Activated CD4-positive, alpha-beta T cell treated with anti-CD3 and anti-CD28 coated beads for 48 hours (primary cell): Measurements from ENCODE around the gene INTS7.
A peak's percentile ranks its signal among the peaks of the same experiment; 100 is the strongest.

ENCODE experiments used
- DNase-seq: peaks from one replicate; pipeline ENCODE4 v3.0.0-alpha.2; 2020

Gene INTS7

GRCh38 chr1:212035123-212035834 lies at the start of gene INTS7, which contains the start of gene DTL:
Gene INTS7, minus strand, starts transcription at chr1:212035557. Its CDS starts 120 bp downstream, at chr1:212035437.
Gene DTL, plus strand, starts transcription at chr1:212035748. Its CDS starts 143 bp downstream, at chr1:212035891.
- DNase-seq: peak; percentile 99

GRCh38 chr1:212082765-212083406 lies 47.5 kb upstream of the INTS7 start:
- no peak for DNase-seq

GRCh38 chr1:212078826-212079225 lies 43.5 kb upstream of the INTS7 start:
- no peak for DNase-seq

GRCh38 chr1:212077028-212077427 lies 41.7 kb upstream of the INTS7 start:
- no peak for DNase-seq

GRCh38 chr1:212074856-212075255 lies 39.5 kb upstream of the INTS7 start:
- no peak for DNase-seq

GRCh38 chr1:212074313-212074712 lies 39.0 kb upstream of the INTS7 start:
- no peak for DNase-seq

GRCh38 chr1:212073490-212073889 lies 38.1 kb upstream of the INTS7 start:
- no peak for DNase-seq

- DNase-seq: no peak
These were observed 36.7 kb upstream of the INTS7 start for GRCh38 chr1:212072047-212072446.

GRCh38 chr1:212070720-212071302 lies 35.5 kb upstream of the INTS7 start:
- no peak for DNase-seq

- no peak for DNase-seq
These were observed 32.4 kb upstream of the INTS7 start for GRCh38 chr1:212067787-212068186.

- no peak for DNase-seq
These were observed 27.6 kb upstream of the INTS7 start for GRCh38 chr1:212062832-212063438.

GRCh38 chr1:212060632-212061472 lies 25.5 kb upstream of the INTS7 start:
- no peak for DNase-seq

GRCh38 chr1:212055333-212055732 lies 20.0 kb upstream of the INTS7 start:
- no peak for DNase-seq

- no peak for DNase-seq
These were observed 18.6 kb upstream of the INTS7 start for GRCh38 chr1:212053993-212054392.

- no peak for DNase-seq
These were observed 10.6 kb upstream of the INTS7 start for GRCh38 chr1:212045981-212046380.

GRCh38 chr1:212044851-212045250 lies 9.5 kb upstream of the INTS7 start:
- no peak for DNase-seq

GRCh38 chr1:212042436-212042835 lies 7.1 kb upstream of the INTS7 start:
- DNase-seq: no peak

- no peak for DNase-seq
These were observed 5.5 kb upstream of the INTS7 start for GRCh38 chr1:212040629-212041412.

GRCh38 chr1:212039622-212040021 lies 4.3 kb upstream of the INTS7 start:
- no peak for DNase-seq

- DNase-seq: no peak
These were observed 2.5 kb upstream of the INTS7 start for GRCh38 chr1:212037900-212038299.

- DNase-seq: no peak
These were observed 663 bp upstream of the INTS7 start for GRCh38 chr1:212035835-212036605.
